Activated CD4-positive, alpha-beta T cell treated with anti-CD3 and anti-CD28 coated beads for 24 hours (primary cell): ENCODE measurements around the gene LGALSL.

ENCODE experiments used
- DNase-seq, 2 donors: peaks; one replicate each; pipeline ENCODE4 v3.0.0-alpha.2; 2020; ENCODE audit warnings: low read depth in 2 of 2

Gene LGALSL

GRCh38 chr2:64471600-64471999, 17.6 kb downstream of the LGALSL start:
- no peak for DNase-seq

- no peak for DNase-seq
Observed at GRCh38 chr2:64472881-64473280, 18.9 kb downstream of the LGALSL start.

GRCh38 chr2:64474121-64474571, 20.2 kb downstream of the LGALSL start:
- DNase-seq, result no peak

- no peak for DNase-seq
Observed at GRCh38 chr2:64474636-64475035, 20.7 kb downstream of the LGALSL start.

GRCh38 chr2:64477037-64477436, 23.1 kb downstream of the LGALSL start:
- no peak for DNase-seq

- no peak for DNase-seq
Observed at GRCh38 chr2:64477979-64478378, 24.0 kb downstream of the LGALSL start.

- no peak for DNase-seq
Observed at GRCh38 chr2:64478502-64479230, 24.7 kb downstream of the LGALSL start.

GRCh38 chr2:64479259-64480117, 25.5 kb downstream of the LGALSL start:
- DNase-seq, result no peak

GRCh38 chr2:64481665-64482064, 27.7 kb downstream of the LGALSL start:
- no peak for DNase-seq

GRCh38 chr2:64482243-64482642, 28.3 kb downstream of the LGALSL start:
- no peak for DNase-seq

GRCh38 chr2:64482765-64483504, 29.0 kb downstream of the LGALSL start:
- no peak for DNase-seq

GRCh38 chr2:64485331-64485730, 31.4 kb downstream of the LGALSL start:
- no peak for DNase-seq

- no peak for DNase-seq
Observed at GRCh38 chr2:64485961-64486360, 32.0 kb downstream of the LGALSL start.

- no peak for DNase-seq
Observed at GRCh38 chr2:64487256-64488049, 33.5 kb downstream of the LGALSL start.

- DNase-seq, result peak; percentile 79 to 86
Observed at GRCh38 chr2:64488050-64488974, 34.4 kb downstream of the LGALSL start.

- DNase-seq, result no peak
Observed at GRCh38 chr2:64489081-64489751, 35.3 kb downstream of the LGALSL start.

GRCh38 chr2:64491426-64491825, 37.5 kb downstream of the LGALSL start:
- DNase-seq, result no peak

GRCh38 chr2:64492272-64492671, 38.3 kb downstream of the LGALSL start:
- DNase-seq, result no peak

GRCh38 chr2:64492821-64493220, 38.9 kb downstream of the LGALSL start:
- no peak for DNase-seq

- no peak for DNase-seq
Observed at GRCh38 chr2:64493788-64494187, 39.8 kb downstream of the LGALSL start.
